ENCODE data around the gene SMIM7.

The SMIM7 gene

GRCh38 chr19:16638666-16639065 is 21.3 kb downstream of the SMIM7 start:
- H3K27me3 ChIP-seq (replicated peaks; ENCODE audit: insufficient read depth, low read length): no peaks in the 10 kb centered on the region
- H3K9me3 ChIP-seq (replicated peaks; ENCODE audit: insufficient read depth, low read length): no peaks in the 10 kb centered on the region
- no peak overlapping the region for H2AFZ ChIP-seq (ENCODE audit: low read length)
- no peak overlapping the region for H3K4me2 ChIP-seq (ENCODE audit: low read depth, low read length)
- no peaks in the 10 kb centered on the region for H3K9me2 ChIP-seq (replicated peaks; ENCODE audit: insufficient read depth, low read length)
- no peak overlapping the region for H3K9ac ChIP-seq (ENCODE audit: low read length)
- no peak for TF ChIP-seq EZH2 (optimal IDR thresholded peaks at IDR 0.05; ENCODE audit: low read depth, low read length)
- no peak for TF ChIP-seq EZH2phosphoT487 (IDR thresholded peaks at IDR 0.05; ENCODE audit: low read length)
- no peak for TF ChIP-seq CTCF (IDR thresholded peaks at IDR 0.05; ENCODE audit: low read length)
- H3K36me3 ChIP-seq (replicated peaks; ENCODE audit: insufficient read depth, low read length): no peaks in the 10 kb centered on the region; the same call in 1 of the 2 replicates
- DNase-seq: no peak
- no peaks in the 10 kb centered on the region for H3K4me1 ChIP-seq (ENCODE audit: low read length)
- H4K20me1 ChIP-seq (ENCODE audit: insufficient read depth, low read length): no peaks in the 10 kb centered on the region
- no peak overlapping the region for H3K27ac ChIP-seq (ENCODE audit: low read length)
- peaks cover 85% of the 10 kb centered on the region for H3K79me2 ChIP-seq (ENCODE audit: low read length)
- no peaks in the 10 kb centered on the region for H3F3A ChIP-seq (ENCODE audit: insufficient read depth, low read length)
- H3K4me3 ChIP-seq (ENCODE audit: low read length): no peak overlapping the region

- H3K4me1 ChIP-seq (ENCODE audit: low read length): no peaks in the 10 kb centered on the region
- no peak overlapping the region for H3K9ac ChIP-seq (ENCODE audit: low read length)
- H3K4me2 ChIP-seq (ENCODE audit: low read depth, low read length): no peak overlapping the region
- no peaks in the 10 kb centered on the region; the same call in none of the 2 replicates for H3K36me3 ChIP-seq (replicated peaks; ENCODE audit: insufficient read depth, low read length)
- H4K20me1 ChIP-seq (ENCODE audit: insufficient read depth, low read length): no peaks in the 10 kb centered on the region
- TF ChIP-seq EZH2 (optimal IDR thresholded peaks at IDR 0.05; ENCODE audit: low read depth, low read length) (no peak), EZH2phosphoT487 (IDR thresholded peaks at IDR 0.05; ENCODE audit: low read length) (no peak), CTCF (IDR thresholded peaks at IDR 0.05; ENCODE audit: low read length) (no peak)
- H3K27me3 ChIP-seq (replicated peaks; ENCODE audit: insufficient read depth, low read length): no peaks in the 10 kb centered on the region
- H3K4me3 ChIP-seq (ENCODE audit: low read length): no peak overlapping the region
- no peak overlapping the region for H2AFZ ChIP-seq (ENCODE audit: low read length)
- H3K9me2 ChIP-seq (replicated peaks; ENCODE audit: insufficient read depth, low read length): no peaks in the 10 kb centered on the region
- no peaks in the 10 kb centered on the region for H3F3A ChIP-seq (ENCODE audit: insufficient read depth, low read length)
- DNase-seq: no peak
- no peak overlapping the region for H3K27ac ChIP-seq (ENCODE audit: low read length)
- peaks cover 80% of the 10 kb centered on the region for H3K79me2 ChIP-seq (ENCODE audit: low read length)
- no peaks in the 10 kb centered on the region for H3K9me3 ChIP-seq (replicated peaks; ENCODE audit: insufficient read depth, low read length)
Observed at GRCh38 chr19:16637535-16637934, 22.4 kb downstream of the SMIM7 start.

GRCh38 chr19:16631465-16631864 is 28.5 kb downstream of the SMIM7 start:
- Histone ChIP-seq H3K4me1 (ENCODE audit: low read length) (peaks cover 15% of the 10 kb centered on the region), H3K9me2 (replicated peaks; ENCODE audit: insufficient read depth, low read length) (no peaks in the 10 kb centered on the region), H3K4me2 (ENCODE audit: low read depth, low read length) (no peak overlapping the region), H3K9me3 (replicated peaks; ENCODE audit: insufficient read depth, low read length) (no peaks in the 10 kb centered on the region), H3K79me2 (ENCODE audit: low read length) (peaks cover 50% of the 10 kb centered on the region), H3K27me3 (replicated peaks; ENCODE audit: insufficient read depth, low read length) (no peaks in the 10 kb centered on the region), H3F3A (ENCODE audit: insufficient read depth, low read length) (peaks cover 25% of the 10 kb centered on the region), H3K36me3 (replicated peaks; ENCODE audit: insufficient read depth, low read length) (no peaks in the 10 kb centered on the region; the same call in 1 of the 2 replicates), H3K27ac (ENCODE audit: low read length) (no peak overlapping the region), H2AFZ (ENCODE audit: low read length) (no peak overlapping the region), H3K9ac (ENCODE audit: low read length) (no peak overlapping the region), H3K4me3 (ENCODE audit: low read length) (no peak overlapping the region), H4K20me1 (ENCODE audit: insufficient read depth, low read length) (peaks cover 2% of the 10 kb centered on the region; the same call in 1 of the 2 replicates)
- TF ChIP-seq EZH2 (optimal IDR thresholded peaks at IDR 0.05; ENCODE audit: low read depth, low read length) (no peak), EZH2phosphoT487 (IDR thresholded peaks at IDR 0.05; ENCODE audit: low read length) (no peak), CTCF (IDR thresholded peaks at IDR 0.05; ENCODE audit: low read length) (no peak)
- no peak for DNase-seq
